Common myeloid progenitor, CD34-positive (primary cell): Measurements from ENCODE around the gene ARFRP1.

Experiments used
- CTCF ChIA-PET: fragments of 350-600 bp; sonication (Branson Sonifier 250); formaldehyde crosslinking; loops from one replicate; lab custom pipeline; 2021; ENCODE audit warnings: antibody characterized with exemption; lab: Charles Lee
- POLR2A ChIA-PET: fragments of 350-600 bp; sonication (Branson Sonifier 250); formaldehyde crosslinking; loops from one replicate; lab custom pipeline; 2021; ENCODE audit warnings: antibody characterized with exemption; lab: Charles Lee
- DNase-seq, 3 donors: peaks; one replicate each; pipeline versions ENCODE4 v3.0.0 to v3.0.0-alpha.2; 2013
- H3K27ac ChIP-seq, 2 experiments: 1 replicate in 1 of 2; 2 replicates in 1 of 2; pipeline ENCODE4 v1.7.0; 2013; ENCODE audit warnings: inconsistent platforms in 2 of 2, low read length in 2 of 2, mild to moderate bottlenecking in 2 of 2, low read depth in 1 of 2, moderate library complexity in 1 of 2; ENCODE audit not compliant: severe bottlenecking in 2 of 2, insufficient read depth in 1 of 2, poor library complexity in 1 of 2
- H3K27me3 ChIP-seq, 5 experiments: replicated peaks in 2 of 5; 1 replicate in 3 of 5; 2 replicates in 2 of 5; pipeline versions ENCODE4 v1.6.1 to v1.7.0; 2013; ENCODE audit warnings: low read length in 4 of 5, mild to moderate bottlenecking in 2 of 5, moderate library complexity in 2 of 5, inconsistent platforms in 1 of 5; ENCODE audit not compliant: insufficient read depth in 5 of 5, control insufficient read depth in 4 of 5
- H3K36me3 ChIP-seq, 4 experiments: 1 replicate in 2 of 4; 2 replicates in 2 of 4; pipeline versions ENCODE4 v1.6.1 to v1.7.0; 2013; ENCODE audit warnings: low read length in 3 of 4, control low read depth in 1 of 4, mild to moderate bottlenecking in 1 of 4; ENCODE audit not compliant: control insufficient read depth in 4 of 4, insufficient read depth in 4 of 4
- H3K4me1 ChIP-seq, 4 experiments: 1 replicate in 3 of 4; 2 replicates in 1 of 4; pipeline versions ENCODE4 v1.6.1 to v1.7.1; 2013; ENCODE audit warnings: low read length in 3 of 4, mild to moderate bottlenecking in 3 of 4, control low read depth in 1 of 4, inconsistent platforms in 1 of 4, moderate library complexity in 1 of 4; ENCODE audit not compliant: control insufficient read depth in 4 of 4, insufficient read depth in 4 of 4; ENCODE audit errors: control extremely low read depth in 1 of 4
- H3K4me3 ChIP-seq, 7 experiments: 1 replicate in 4 of 7; 2 replicates in 3 of 7; pipeline versions ENCODE4 v1.5.1 to v1.7.0; 2013; ENCODE audit warnings: mild to moderate bottlenecking in 7 of 7, low read length in 6 of 7, moderate library complexity in 6 of 7, inconsistent platforms in 2 of 7, low read depth in 2 of 7, control low read depth in 1 of 7; ENCODE audit not compliant: insufficient read depth in 4 of 7, control insufficient read depth in 1 of 7; ENCODE audit errors: extremely low read depth in 1 of 7
- H3K9me3 ChIP-seq, 5 experiments: 1 replicate in 4 of 5; 2 replicates in 1 of 5; pipeline versions ENCODE4 v1.6.1 to v1.7.1; 2013; ENCODE audit warnings: low read length in 4 of 5, mild to moderate bottlenecking in 2 of 5, inconsistent platforms in 1 of 5, low read depth in 1 of 5, moderate library complexity in 1 of 5; ENCODE audit not compliant: control insufficient read depth in 4 of 5, insufficient read depth in 2 of 5; ENCODE audit errors: control extremely low read depth in 1 of 5
- WGBS: methylation state at CpG from one replicate; pipeline ENCODE4 v1.1.5; 2013; ENCODE audit not compliant: insufficient coverage; 5-methylcytosine and 5-hydroxymethylcytosine counted together

Gene ARFRP1

GRCh38 chr20:63702036-63702665 lies 5.6 kb downstream of the ARFRP1 start:
- H3K27me3 ChIP-seq: no peaks in the 10 kb centered on the region
- 97% methylated on average over 14 of the region's 16 CpGs for WGBS
- H3K36me3 ChIP-seq: peaks cover 5 to 39% (median 30%) of the 10 kb centered on the region in 4 experiments
- peaks cover 6 to 19% (median 17%) of the 10 kb centered on the region in 4 experiments for H3K4me1 ChIP-seq
- H3K4me3 ChIP-seq: no peak overlapping the region
- POLR2A ChIA-PET: no interaction called here
- no peaks in the 10 kb centered on the region for H3K9me3 ChIP-seq
- no peak overlapping the region for H3K27ac ChIP-seq
- DNase-seq: no peak
- CTCF ChIA-PET: interaction anchor here (1.1 to 1.2 kb wide), 2 partner anchors 93 to 162 kb away, joined by 3 to 4 read pairs; no protein-coding TSS in a partner anchor

- Histone ChIP-seq H3K9me3 (no peaks in the 10 kb centered on the region), H3K27ac (no peak overlapping the region), H3K27me3 (no peaks in the 10 kb centered on the region), H3K36me3 (peaks cover 5 to 37% (median 30%) of the 10 kb centered on the region in 4 experiments), H3K4me1 (peaks cover 4 to 19% (median 17%) of the 10 kb centered on the region in 4 experiments), H3K4me3 (no peak overlapping the region)
- WGBS: over 99% methylated on average over 10 of the region's 14 CpGs
- no peak for DNase-seq
- POLR2A ChIA-PET: interaction anchor here (0.6 kb wide), 1 partner anchor 11 kb away, joined by 3 read pairs; no protein-coding TSS in a partner anchor
- CTCF ChIA-PET: interaction anchor here (1.2 kb wide), 1 partner anchor 94 kb away, joined by 3 read pairs; no protein-coding TSS in a partner anchor
These were observed 6.3 kb downstream of the ARFRP1 start for GRCh38 chr20:63701329-63702035.

DNA sequence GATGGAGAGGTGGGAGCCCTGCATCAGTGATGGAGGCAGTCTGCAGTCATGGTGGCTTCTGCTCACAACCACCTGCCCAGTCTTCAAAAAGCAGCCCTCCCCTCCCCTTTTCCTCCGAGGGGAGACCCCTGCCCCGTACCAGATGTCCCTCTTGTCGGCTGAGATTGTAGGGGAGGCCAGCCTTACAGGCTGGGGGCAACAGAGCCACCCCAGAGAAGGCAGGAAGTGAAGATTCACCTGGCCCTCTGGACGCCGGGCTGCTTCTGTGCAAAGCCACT lies 6.8 kb downstream of the ARFRP1 start:
- CTCF ChIA-PET: interaction anchor here (1.2 kb wide), 1 partner anchor 94 kb away, joined by 3 read pairs; no protein-coding TSS in a partner anchor
- H3K4me3 ChIP-seq: no peak overlapping the region

DNA sequence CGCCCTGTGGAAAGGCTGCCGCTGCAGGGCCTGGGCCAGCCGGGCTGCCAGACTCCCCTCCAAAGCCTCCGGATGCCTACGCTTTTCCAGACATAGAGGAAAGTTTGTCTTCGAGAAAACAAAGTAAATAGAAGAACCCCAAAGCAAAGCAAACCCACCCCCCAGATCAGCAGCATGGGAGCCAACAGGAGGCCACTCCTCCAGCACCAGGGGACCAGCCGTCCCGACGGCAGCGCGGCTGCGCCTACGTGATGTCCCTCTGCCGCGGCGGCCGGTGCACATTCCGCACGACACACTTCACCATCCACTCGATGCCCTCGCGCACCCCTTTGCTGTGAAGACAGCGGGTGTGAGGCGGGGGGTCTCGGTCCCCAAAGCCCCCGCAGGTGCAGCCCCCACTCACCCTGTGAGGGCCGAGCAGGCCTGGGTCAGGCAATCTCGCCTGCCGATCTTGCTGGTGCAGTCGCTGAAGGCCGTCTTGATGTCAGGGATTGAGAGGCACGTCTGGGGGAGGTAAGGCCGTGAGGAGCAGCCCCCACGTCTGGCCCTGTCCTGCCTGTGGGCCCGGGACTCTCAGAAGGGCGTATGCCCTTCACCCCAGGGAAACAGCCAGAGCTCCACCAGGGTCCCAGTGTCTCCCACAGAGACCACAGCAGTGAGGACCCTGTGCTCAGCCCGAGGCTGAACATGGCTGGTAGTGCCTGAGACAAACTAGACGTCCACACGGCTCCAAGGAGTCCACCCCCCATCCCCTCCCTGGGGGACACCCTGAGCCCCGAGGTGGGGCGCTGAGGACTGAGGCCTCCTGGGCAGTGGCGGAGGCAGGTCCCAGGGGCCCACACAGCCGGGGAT lies 7.4 kb downstream of the ARFRP1 start:
- POLR2A ChIA-PET: no interaction called here

More for the DNA sequence above, 6.8 kb downstream of the ARFRP1 start:
- H3K9me3 ChIP-seq: no peaks in the 10 kb centered on the region
- WGBS: 92% methylated on average over 4 of the region's 5 CpGs
- peaks cover 5 to 32% (median 25%) of the 10 kb centered on the region in 4 experiments for H3K36me3 ChIP-seq
- H3K4me1 ChIP-seq: peaks cover 0 to 18% (median 17%) of the 10 kb centered on the region in 4 experiments
- POLR2A ChIA-PET: no interaction called here
- no peak overlapping the region for H3K27ac ChIP-seq
- DNase-seq: no peak
- H3K27me3 ChIP-seq: no peaks in the 10 kb centered on the region

GRCh38 chr20:63699466-63700198 lies 8.1 kb downstream of the ARFRP1 start:
- CTCF ChIA-PET: interaction anchor here (1.1 kb wide), 1 partner anchor 9 kb away, joined by 5 read pairs; no protein-coding TSS in a partner anchor
- H3K27me3 ChIP-seq: no peaks in the 10 kb centered on the region
- H3K36me3 ChIP-seq: peaks cover 0 to 28% (median 12%) of the 10 kb centered on the region in 4 experiments
- peaks cover 0 to 21% (median 19%) of the 10 kb centered on the region in 4 experiments for H3K4me1 ChIP-seq
- H3K27ac ChIP-seq: no peak overlapping the region
- no peak for DNase-seq
- H3K9me3 ChIP-seq: no peaks in the 10 kb centered on the region
- no peak overlapping the region for H3K4me3 ChIP-seq
- POLR2A ChIA-PET: no interaction called here
- 93% methylated on average over 20 of the region's 24 CpGs for WGBS

More for the DNA sequence above, 7.4 kb downstream of the ARFRP1 start:
- Histone ChIP-seq H3K27ac (no peak overlapping the region), H3K9me3 (no peaks in the 10 kb centered on the region), H3K27me3 (no peaks in the 10 kb centered on the region), H3K4me3 (no peak overlapping the region), H3K4me1 (peaks cover 0 to 21% (median 19%) of the 10 kb centered on the region in 4 experiments), H3K36me3 (peaks cover 5 to 29% (median 20%) of the 10 kb centered on the region in 4 experiments)
- DNase-seq: no peak
- 97% methylated on average over 27 of the region's 43 CpGs for WGBS
- CTCF ChIA-PET: interaction anchor here (1.2 kb wide), 1 partner anchor 95 kb away, joined by 3 read pairs; no protein-coding TSS in a partner anchor

DNA sequence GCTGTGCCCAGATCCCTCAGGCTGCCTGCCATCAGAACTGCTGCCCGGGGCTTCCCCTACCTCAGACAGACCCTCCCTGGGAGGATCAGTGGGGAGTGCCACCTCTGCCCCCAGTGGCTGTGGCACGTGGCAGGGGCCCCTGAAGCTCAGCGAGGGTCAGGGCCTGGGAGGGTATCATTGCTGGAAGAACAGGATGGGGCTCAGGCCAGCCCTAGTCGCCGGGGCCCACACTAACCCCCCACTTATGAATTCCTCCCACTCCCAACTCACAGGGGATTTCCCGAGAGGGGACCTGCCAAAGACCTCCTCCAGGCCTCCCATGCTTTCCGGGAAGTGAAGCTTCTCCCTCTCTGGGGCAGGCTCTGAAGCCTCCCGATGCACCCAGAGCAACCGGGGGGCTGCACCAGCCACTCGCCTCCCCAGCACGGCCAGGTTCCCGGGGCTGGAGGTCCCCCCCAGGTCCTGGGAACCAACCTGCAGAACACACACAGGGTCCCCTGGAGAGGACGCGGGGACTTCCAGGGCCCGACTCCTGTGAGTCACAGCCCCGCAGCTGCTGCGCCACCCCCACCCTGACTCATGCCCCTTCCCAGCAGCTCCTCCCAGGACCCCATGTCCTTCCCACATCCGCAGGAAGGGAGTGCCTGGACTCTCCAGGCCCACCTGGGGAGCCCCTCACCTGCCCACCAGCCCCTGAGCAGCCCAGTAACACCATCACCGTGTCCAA lies 8.9 kb downstream of the ARFRP1 start:
- no peak for DNase-seq
- ChIA-PET POLR2A (no interaction called here), CTCF (interaction anchor here (1.0 to 1.1 kb wide), 3 partner anchors 9 to 165 kb away, joined by 3 to 5 read pairs (median 3); partner anchors contain the start of genes ARFRP1 and ZGPAT)
- 88% methylated on average over 18 of the region's 19 CpGs for WGBS
- Histone ChIP-seq H3K4me3 (no peak overlapping the region), H3K27ac (no peak overlapping the region), H3K4me1 (peaks cover 0 to 21% (median 19%) of the 10 kb centered on the region in 4 experiments), H3K9me3 (no peaks in the 10 kb centered on the region), H3K27me3 (no peaks in the 10 kb centered on the region), H3K36me3 (peaks cover 0 to 27% (median 6%) of the 10 kb centered on the region in 4 experiments)
